Daoy (cell line): ENCODE results near the gene CHST15. TPM values are rescaled to one million over a fixed set of nuclear protein-coding genes. Genes with fewer than 3 reads are reported as not detected.

ENCODE experiments used
- DNase-seq: peaks from one replicate; pipeline ENCODE4 v3.0.0-alpha.2; 2015; ENCODE audit warnings: low read depth
- total RNA-seq: library from RNA; depleted of rRNA; stranded (reverse); fragments of >200 nt; shearing (Covaris generic); gene quantifications from 2 replicates; pipeline ENCODE4 v1.2.3, GENCODE V29; 2014

Gene CHST15
- total RNA-seq, 1 experiment from 2014 or later: 11.8 TPM

DNA sequence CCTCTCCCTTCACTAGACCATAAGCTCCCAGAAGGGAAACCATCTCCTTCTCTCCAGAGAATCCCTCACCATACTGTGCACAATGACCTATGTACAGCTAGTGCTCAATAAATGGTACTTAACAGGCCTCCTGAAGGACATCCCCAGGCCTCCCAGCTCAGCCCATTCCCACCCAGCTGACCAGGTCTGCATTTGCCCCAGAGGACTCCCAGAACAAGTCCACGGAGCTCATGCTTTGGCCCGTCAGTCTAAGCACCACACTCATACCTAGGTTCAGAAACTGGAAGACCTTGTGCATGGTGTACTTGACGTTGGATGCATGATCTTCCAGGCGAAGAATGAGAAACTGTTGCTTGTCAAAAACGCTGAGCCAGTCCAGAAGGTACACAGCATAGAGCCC is 81.3 kb downstream of the CHST15 start:
- DNase-seq: no peak

DNA sequence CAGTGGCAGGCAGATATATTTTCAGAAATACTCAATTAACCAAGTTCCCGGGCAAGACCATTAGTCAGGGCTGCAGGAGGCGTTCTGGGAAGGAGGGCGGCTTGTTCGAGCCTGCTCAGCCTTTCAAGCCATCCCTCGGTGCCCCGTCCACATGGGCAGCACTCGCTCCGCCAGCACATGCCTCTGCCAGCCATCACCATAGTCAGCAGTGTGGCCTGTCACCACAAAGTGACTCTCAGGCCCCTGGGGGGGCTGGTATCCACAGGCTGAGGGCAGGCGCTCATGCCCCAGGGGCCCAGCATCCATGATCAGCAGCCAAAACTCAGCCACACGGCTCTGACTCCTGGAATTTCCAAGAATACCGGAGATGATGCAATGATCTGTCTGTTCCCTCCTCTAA is 81.9 kb downstream of the CHST15 start:
- peak; percentile 13 for DNase-seq

DNA sequence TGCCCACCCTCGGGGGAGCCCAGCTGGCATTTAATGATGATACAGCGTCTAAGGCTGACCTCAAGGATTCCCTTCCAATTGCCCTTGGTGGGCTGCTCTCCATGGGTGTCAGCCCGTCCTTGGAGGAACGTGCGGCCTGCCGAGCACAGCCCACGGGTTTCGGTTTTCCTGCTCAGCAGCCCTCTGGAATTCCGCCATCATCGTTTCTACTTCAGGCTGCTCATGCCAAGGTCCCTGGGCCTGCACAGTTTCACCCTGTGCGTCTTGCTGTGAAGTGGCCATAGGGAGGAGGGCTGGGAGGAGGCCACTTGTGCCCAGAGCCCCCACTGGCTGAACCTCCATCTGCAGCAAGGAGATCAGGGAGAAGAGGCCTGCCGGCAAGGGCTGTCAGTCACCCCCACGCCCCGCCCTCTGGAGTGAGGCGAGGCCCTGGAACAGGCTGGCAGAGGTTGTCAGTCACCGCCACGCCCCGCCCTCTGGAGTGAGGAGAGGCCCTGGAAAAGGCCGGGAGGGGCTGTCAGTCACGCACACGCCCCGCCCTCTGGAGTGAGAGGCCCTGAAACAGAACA is 82.8 kb downstream of the CHST15 start:
- DNase-seq: peak; percentile 34

GRCh38 chr10:124010024-124010423 is 83.4 kb downstream of the CHST15 start:
- no peak for DNase-seq

GRCh38 chr10:124009231-124010015 is 84.0 kb downstream of the CHST15 start:
- no peak for DNase-seq

- DNase-seq: no peak
These were observed 84.7 kb downstream of the CHST15 start for GRCh38 chr10:124008681-124009080.

GRCh38 chr10:124008187-124008586 is 85.2 kb downstream of the CHST15 start:
- no peak for DNase-seq

DNA sequence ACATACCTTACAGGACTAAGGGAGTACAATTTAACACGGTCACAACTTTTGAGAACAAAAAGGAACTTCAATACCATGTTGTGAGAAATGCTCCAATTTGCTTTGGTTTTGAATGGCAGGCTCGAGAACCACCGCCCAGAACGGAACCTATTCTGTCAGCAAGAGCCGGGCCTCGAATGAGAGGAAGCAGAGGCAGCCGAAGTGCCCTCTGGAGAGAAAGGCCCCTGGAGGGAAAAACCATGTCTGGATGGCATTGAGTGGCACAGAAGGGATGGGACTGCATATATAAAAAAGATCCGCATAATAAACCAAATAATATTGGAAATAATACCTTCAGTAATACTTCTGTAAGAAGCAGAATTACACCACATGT is 85.6 kb downstream of the CHST15 start:
- DNase-seq: no peak

- no peak for DNase-seq
These were observed 86.2 kb downstream of the CHST15 start for GRCh38 chr10:124007102-124007772.

- no peak for DNase-seq
These were observed 86.9 kb downstream of the CHST15 start for GRCh38 chr10:124006526-124006925.

DNA sequence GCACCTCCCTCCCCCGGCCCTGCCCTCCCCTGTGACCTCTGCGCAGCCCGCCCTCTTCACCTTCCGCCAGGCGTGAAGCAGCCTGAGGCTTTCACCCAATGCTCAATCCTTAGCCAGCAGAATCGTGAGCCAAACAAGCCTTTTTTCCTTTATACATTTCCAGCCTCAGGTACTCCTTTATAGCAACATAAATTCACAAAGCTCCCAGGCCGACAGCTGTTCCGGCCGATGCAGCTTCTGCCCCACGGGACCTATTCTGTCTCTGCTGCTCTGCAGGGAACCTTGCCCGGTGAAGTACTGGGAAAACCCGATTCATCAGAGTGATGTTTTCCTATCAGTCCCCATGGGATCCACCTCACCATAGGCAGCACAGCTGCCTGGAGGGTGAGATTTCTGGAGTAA is 87.4 kb downstream of the CHST15 start:
- peak; percentile 62 for DNase-seq

GRCh38 chr10:124005091-124005490 is 88.3 kb downstream of the CHST15 start:
- no peak for DNase-seq

DNA sequence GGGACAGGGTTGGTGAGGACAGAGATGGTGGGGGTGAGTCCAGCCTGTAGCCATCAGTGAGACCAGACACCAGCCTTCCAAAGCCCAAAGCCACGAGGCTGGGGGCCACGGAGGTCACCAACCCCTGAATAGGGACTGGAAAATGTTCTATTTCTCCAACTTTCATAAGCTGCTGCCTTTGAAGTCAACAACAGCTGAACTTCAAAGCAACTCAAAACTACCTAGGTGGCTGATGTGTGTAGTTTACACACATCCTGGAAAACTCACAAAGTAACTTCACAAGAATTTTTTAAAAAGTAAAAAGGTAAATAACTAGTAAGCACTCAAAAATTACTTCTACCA is 88.8 kb downstream of the CHST15 start:
- DNase-seq: no peak

GRCh38 chr10:124003871-124004662 is 89.3 kb downstream of the CHST15 start:
- no peak for DNase-seq

GRCh38 chr10:124003481-124003870 is 89.9 kb downstream of the CHST15 start:
- no peak for DNase-seq

DNA sequence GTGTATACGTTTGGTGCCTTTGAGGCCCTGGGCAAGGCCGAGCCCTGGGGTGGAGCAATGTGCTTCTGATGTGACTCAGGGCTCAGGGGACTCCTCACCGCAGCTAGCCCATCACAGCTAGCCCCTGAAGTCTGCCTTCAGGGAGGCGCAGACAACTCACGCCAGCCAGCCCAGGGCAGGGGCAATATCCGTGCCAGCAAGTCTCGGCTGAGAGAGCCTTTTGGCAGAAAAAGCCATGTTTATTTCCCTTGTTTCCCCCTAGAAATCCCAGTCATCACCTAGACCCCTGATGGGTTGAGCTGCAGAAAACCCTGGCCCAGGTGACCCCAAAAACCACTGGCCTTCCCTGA is 90.4 kb downstream of the CHST15 start:
- peak; percentile 15 for DNase-seq

- DNase-seq: no peak
These were observed 90.9 kb downstream of the CHST15 start for GRCh38 chr10:124002391-124003069.

- no peak for DNase-seq
These were observed 91.8 kb downstream of the CHST15 start for GRCh38 chr10:124001391-124002148.

DNA sequence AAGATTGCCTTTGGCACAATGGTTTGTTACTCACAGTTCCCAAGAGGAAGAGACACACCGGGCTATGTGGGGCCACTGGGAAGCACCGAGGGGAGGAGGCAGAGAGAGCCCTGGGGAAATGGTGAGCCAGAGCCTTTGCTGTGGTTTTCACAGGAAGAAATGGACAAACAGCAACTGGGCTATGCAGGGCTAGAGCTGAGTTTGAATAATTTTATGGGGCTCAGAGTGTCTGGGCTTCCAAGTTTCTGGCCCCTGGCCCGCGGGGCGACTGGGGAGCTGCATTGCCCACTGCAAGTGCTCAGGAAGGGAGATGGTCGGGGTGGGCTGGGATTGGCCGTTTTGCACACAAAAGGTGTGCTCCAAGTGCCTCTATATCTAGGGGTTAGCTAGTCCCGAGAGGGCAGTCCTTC is 92.6 kb downstream of the CHST15 start:
- peak; percentile 85 for DNase-seq

DNA sequence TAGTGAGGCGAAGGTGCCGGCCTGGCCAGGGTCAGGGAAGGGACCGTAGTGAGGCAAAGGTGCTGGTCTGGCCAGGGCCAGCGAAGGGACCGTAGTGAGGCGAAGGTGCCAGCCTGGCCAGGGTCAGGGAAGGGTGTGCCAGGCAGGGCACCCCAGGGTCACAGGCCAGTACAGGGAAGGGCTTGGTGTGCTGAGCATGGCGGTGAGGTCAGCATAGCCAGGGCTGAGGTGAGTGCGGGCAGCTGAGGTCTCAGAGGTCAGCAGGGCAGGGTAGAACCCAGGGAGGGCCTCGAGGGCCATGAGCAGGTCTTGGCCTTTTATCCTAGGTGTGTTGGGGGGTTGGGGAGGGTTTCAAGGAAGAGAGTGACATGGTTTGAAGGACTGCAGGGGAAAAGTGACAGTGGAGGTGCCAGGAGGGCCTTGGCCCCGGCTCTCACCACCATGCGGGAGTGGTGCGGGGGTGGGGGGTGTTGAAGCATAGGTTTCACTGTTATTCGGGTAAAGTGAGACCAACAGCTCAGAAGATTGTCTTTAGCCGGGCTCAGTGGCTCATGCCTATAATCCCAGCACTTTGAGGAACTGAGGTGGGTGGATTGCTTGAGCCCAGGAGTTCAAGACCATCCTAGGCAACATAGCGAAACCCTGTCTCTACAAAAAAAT is 93.3 kb downstream of the CHST15 start:
- no peak for DNase-seq

DNA sequence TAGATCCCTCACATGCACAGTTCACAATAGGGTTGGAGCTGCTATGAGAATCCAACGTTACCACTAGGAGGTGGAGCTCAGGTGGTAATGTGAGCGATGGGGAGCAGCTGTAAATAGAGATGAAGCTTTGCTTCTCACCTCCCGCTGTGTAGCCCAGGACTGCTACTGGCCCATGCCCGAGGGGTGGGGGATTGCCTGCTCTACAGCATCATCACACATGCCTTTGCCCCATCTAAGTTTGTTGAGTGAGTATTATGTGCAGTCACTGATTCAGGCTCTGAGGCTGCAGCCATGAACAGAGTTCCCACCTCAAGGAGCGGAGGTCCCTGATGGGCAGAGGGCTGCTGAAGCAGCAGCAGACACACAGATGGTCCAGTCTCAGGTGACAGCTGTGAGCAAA is 94.1 kb downstream of the CHST15 start:
- no peak for DNase-seq
